Ishikawa (cell line): ENCODE results near the gene NUDT14.

Source experiments
- CEBPB ChIP-seq: IDR thresholded peaks from 2 replicates; pipeline ENCODE4 v1.6.1; 2012
- CREB1 ChIP-seq: IDR thresholded peaks from 2 replicates; pipeline ENCODE4 v1.6.1; 2012; ENCODE audit warnings: low read depth
- EGR1 ChIP-seq: IDR thresholded peaks from 2 replicates; pipeline ENCODE4 v1.6.1; 2012
- EP300 ChIP-seq: IDR thresholded peaks from 2 replicates; pipeline ENCODE4 v1.6.1; 2012; ENCODE audit warnings: borderline replicate concordance
- FOXM1 ChIP-seq: IDR thresholded peaks from 2 replicates; pipeline ENCODE4 v1.6.1; 2012; ENCODE audit warnings: low read depth, borderline replicate concordance
- MAX ChIP-seq: IDR thresholded peaks from 2 replicates; pipeline ENCODE4 v1.6.1; 2012
- NFIC ChIP-seq: IDR thresholded peaks from 2 replicates; pipeline ENCODE4 v1.6.1; 2012
- RAD21 ChIP-seq: IDR thresholded peaks from 2 replicates; pipeline ENCODE4 v1.6.1; 2012; ENCODE audit warnings: low read depth
- REST ChIP-seq: IDR thresholded peaks from 2 replicates; pipeline ENCODE4 v1.6.1; 2012; ENCODE audit warnings: low read depth, mild to moderate bottlenecking
- TAF1 ChIP-seq: IDR thresholded peaks from 2 replicates; pipeline ENCODE4 v1.6.1; 2012; ENCODE audit warnings: low read depth, mild to moderate bottlenecking
- TCF12 ChIP-seq: IDR thresholded peaks from 2 replicates; pipeline ENCODE4 v1.6.1; 2012; ENCODE audit warnings: low read depth
- TEAD4 ChIP-seq: IDR thresholded peaks from 2 replicates; pipeline ENCODE4 v1.6.1; 2012
- YY1 ChIP-seq: IDR thresholded peaks from 2 replicates; pipeline ENCODE4 v1.6.1; 2012; ENCODE audit warnings: low read depth
- ZBTB7A ChIP-seq: IDR thresholded peaks from 2 replicates; pipeline ENCODE4 v1.6.1; 2012; ENCODE audit warnings: low read depth
- TF ChIP-seq, protein P1 (sequence below): IDR thresholded peaks from 2 replicates; pipeline ENCODE4 v1.6.1; 2012

The NUDT14 gene

DNA sequence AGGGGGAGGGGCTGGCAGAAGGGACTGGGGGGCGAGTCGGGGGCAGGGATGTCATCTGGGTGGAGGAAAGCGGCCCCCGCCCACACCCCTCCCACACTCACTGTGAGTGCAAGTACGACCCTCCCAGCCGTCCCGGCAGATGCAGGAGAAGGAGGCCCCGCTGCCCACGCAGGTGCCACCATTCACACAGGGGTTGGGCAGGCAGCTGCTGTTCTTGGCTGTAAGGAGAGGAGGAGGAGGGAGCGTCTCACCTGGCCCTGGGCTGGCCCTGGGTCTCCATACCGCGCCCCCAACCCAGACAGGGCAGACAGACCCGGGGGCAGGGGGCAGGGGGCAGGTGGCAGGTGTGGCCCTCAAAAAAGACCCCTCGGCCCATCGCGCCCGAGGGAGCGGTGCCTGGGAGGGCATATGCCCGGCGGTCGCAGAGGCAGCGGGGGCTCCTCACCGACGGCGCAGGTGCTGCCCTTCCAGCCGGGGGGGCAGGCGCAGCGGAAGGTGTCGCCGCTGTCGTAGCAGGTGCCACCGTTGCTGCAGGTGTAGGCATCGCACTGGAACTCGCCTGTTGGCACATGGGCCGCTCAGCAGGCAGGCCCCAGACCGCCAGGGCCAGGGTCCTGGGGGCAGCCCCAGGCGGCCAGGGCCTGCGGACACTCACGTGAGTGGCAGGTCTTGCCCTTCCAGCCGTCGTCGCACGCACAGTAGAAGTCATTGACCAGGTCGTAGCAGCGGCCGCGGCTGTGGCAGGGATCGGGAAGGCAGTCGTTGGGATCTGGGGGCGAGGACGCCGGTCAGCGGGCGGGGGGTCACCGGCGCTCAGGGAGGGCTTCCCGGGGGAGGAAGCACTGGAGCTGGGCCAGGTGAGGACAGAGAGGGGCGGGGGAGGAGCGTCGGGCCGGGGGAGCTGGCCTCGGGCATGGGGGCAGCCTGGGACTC is 33.2 kb downstream of the NUDT14 start:
- TF ChIP-seq TCF12 (no peak), REST (no peak), NFIC (no peak), CREB1 (no peak), YY1 (no peak), RAD21 (no peak), EP300 (no peak), TEAD4 (no peak), ZBTB7A (no peak), CEBPB (no peak), MAX (no peak)
- TF ChIP-seq, protein P1, sequence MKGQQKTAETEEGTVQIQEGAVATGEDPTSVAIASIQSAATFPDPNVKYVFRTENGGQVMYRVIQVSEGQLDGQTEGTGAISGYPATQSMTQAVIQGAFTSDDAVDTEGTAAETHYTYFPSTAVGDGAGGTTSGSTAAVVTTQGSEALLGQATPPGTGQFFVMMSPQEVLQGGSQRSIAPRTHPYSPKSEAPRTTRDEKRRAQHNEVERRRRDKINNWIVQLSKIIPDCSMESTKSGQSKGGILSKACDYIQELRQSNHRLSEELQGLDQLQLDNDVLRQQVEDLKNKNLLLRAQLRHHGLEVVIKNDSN: no peak

DNA sequence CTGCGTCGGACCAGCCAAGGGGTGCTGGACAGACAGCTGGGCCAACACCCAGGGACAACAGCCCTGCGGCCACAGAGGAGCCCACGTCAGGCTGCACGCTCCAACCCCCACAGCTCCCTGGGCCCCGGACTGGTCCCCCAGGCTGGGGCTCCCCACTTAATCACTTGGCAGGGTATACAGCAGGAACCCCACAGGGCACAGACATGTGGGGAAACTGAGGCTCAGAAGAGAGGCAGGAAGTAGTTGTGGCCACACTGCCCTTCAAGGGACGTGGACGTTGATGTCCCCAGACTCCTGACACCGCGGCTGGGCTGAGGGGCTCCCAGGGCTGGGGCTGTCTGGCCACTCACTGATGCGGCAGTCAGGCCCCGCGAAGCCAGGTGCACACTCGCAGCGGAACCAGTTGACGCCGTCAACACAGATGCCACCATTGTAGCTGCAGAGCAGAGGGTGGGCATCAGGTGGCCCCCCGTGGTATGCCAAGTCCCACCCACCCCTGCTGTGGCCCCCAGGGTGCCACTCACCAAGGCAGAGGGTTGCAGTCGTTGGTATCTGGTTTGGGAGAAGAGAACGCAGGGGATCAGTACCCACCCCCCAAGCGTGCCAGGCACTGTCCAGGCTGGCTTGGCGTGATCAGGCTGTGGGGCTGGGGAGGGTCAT is 34.0 kb downstream of the NUDT14 start:
- TF ChIP-seq FOXM1 (no peak), MAX (no peak), EGR1 (no peak), TCF12 (no peak), REST (no peak), YY1 (no peak), ZBTB7A (no peak), NFIC (no peak), CREB1 (no peak), CEBPB (no peak), TEAD4 (no peak), RAD21 (no peak)
- TF ChIP-seq, protein P1: no peak

DNA sequence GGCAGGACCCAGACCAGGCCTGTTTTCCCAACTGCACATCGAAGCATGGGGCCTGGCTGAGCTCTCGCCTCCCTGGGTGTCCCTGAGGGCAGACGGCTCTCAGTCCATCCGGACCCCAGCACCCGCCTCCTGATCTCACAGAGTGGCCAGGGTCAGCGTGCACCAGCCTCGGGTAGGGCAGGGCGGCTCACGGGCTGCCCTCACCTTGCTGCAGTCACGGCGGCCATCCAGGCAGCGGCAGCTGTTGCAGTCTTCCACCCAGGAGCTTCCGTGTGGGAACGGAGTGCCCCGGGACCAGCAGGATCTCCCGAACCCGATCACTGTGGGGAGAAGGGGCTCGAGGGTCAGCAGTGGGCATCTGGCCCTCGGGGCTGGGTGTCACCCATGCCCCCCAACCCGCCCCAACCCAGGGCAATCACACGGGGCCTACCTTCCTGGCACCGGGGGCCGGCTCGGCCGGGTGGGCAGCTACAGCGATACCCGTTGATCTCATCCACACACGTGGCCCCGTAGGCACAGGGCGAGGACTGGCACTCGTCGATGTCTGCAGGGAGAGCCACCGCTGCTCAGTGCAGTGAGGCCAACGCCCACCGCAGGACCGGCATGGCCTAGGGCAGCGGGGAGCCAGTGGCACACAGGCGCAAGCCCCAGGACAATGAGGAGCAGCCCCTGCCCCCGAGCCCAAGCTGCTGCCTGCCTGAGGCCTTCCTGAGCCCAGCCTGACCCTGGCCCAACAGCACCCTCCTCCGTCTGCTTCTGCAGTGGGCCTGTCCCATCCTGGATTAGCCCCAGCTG is 34.7 kb downstream of the NUDT14 start:
- TF ChIP-seq YY1: no peak
- no peak for TF ChIP-seq TAF1

GRCh38 chr14:105145381-105146180 is 35.5 kb downstream of the NUDT14 start:
- TF ChIP-seq YY1: no peak
- no peak for TF ChIP-seq FOXM1
- TF ChIP-seq ZBTB7A: no peak
- no peak for TF ChIP-seq EGR1
- TF ChIP-seq TAF1: no peak
- TF ChIP-seq CEBPB: no peak
- TF ChIP-seq, protein P1: no peak
- no peak for TF ChIP-seq MAX
- no peak for TF ChIP-seq CREB1
- no peak for TF ChIP-seq NFIC
- TF ChIP-seq REST: no peak
- no peak for TF ChIP-seq RAD21
- TF ChIP-seq EP300: no peak
